Measurements from ENCODE around the gene GRIK1.

Gene GRIK1

GRCh38 chr21:29914326-29914725, 25.5 kb downstream of the GRIK1 start:
- FAIRE-seq (no peak), DNase-seq (ENCODE audit: low spot score) (no peak)

GRCh38 chr21:29909571-29909970, 30.2 kb downstream of the GRIK1 start:
- DNase-seq (ENCODE audit: low spot score) (no peak), FAIRE-seq (no peak)

GRCh38 chr21:29904359-29905282, 35.2 kb downstream of the GRIK1 start:
- DNase-seq (ENCODE audit: low spot score) = no peak
- FAIRE-seq = no peak

GRCh38 chr21:29896884-29897283, 42.9 kb downstream of the GRIK1 start:
- DNase-seq (ENCODE audit: low spot score) (no peak), FAIRE-seq (no peak)

GRCh38 chr21:29893687-29894086, 46.1 kb downstream of the GRIK1 start:
- DNase-seq (ENCODE audit: low spot score) (no peak), FAIRE-seq (peak; percentile 81)

- FAIRE-seq (no peak), DNase-seq (ENCODE audit: low spot score) (no peak)
Measured at GRCh38 chr21:29892379-29892778, 47.4 kb downstream of the GRIK1 start.

- DNase-seq (ENCODE audit: low spot score) (peak; percentile 36), FAIRE-seq (peak; percentile 59)
Measured at GRCh38 chr21:29888437-29888836, 51.4 kb downstream of the GRIK1 start.

GRCh38 chr21:29887313-29888009, 52.3 kb downstream of the GRIK1 start:
- no peak for FAIRE-seq

GRCh38 chr21:29885491-29885890, 54.3 kb downstream of the GRIK1 start:
- FAIRE-seq (no peak), DNase-seq (ENCODE audit: low spot score) (no peak)

More at GRCh38 chr21:29887313-29888009, 52.3 kb downstream of the GRIK1 start:
- DNase-seq (ENCODE audit: low spot score) = no peak

- no peak for DNase-seq (ENCODE audit: low spot score)
- no peak for FAIRE-seq
Measured at GRCh38 chr21:29875873-29876272, 63.9 kb downstream of the GRIK1 start.

- DNase-seq (ENCODE audit: low spot score) = no peak
- FAIRE-seq = no peak
Measured at GRCh38 chr21:29875036-29875716, 64.6 kb downstream of the GRIK1 start.

GRCh38 chr21:29873908-29874307, 65.9 kb downstream of the GRIK1 start:
- DNase-seq (ENCODE audit: low spot score) = no peak
- no peak for FAIRE-seq

- FAIRE-seq = no peak
- DNase-seq (ENCODE audit: low spot score) = no peak
Measured at GRCh38 chr21:29870814-29871213, 69.0 kb downstream of the GRIK1 start.

GRCh38 chr21:29867796-29868195, 72.0 kb downstream of the GRIK1 start:
- no peak for DNase-seq (ENCODE audit: low spot score)
- no peak for FAIRE-seq

- no peak for FAIRE-seq
- no peak for DNase-seq (ENCODE audit: low spot score)
Measured at GRCh38 chr21:29860346-29860745, 79.5 kb downstream of the GRIK1 start.

GRCh38 chr21:29857150-29857549, 82.6 kb downstream of the GRIK1 start:
- no peak for FAIRE-seq
- DNase-seq (ENCODE audit: low spot score) = no peak

- no peak for FAIRE-seq
- DNase-seq (ENCODE audit: low spot score) = no peak
Measured at GRCh38 chr21:29854795-29855194, 85.0 kb downstream of the GRIK1 start.

- FAIRE-seq (peak; percentile 52), DNase-seq (ENCODE audit: low spot score) (no peak)
Measured at GRCh38 chr21:29851611-29852010, 88.2 kb downstream of the GRIK1 start.

- DNase-seq (ENCODE audit: low spot score) (peak; percentile 79), FAIRE-seq (no peak)
Measured at GRCh38 chr21:29849735-29850176, 90.0 kb downstream of the GRIK1 start.

- FAIRE-seq (no peak), DNase-seq (ENCODE audit: low spot score) (no peak)
Measured at GRCh38 chr21:29843804-29844203, 96.0 kb downstream of the GRIK1 start.

- FAIRE-seq (no peak), DNase-seq (ENCODE audit: low spot score) (no peak)
Measured at GRCh38 chr21:29834617-29835016, 105.2 kb downstream of the GRIK1 start.

GRCh38 chr21:29832217-29832616, 107.6 kb downstream of the GRIK1 start:
- no peak for DNase-seq (ENCODE audit: low spot score)
- no peak for FAIRE-seq

All from urothelium cell line (cell line).